H1 (cell line): Measurements from ENCODE around the gene GLDC. TPM values are rescaled to one million over a fixed set of nuclear protein-coding genes. Genes with fewer than 3 reads are reported as not detected.

Experiments used
- CTCF ChIA-PET: fragments of 300-600 bp; sonication (Branson Sonifier 250); formaldehyde crosslinking; loops from one replicate; lab custom pipeline; 2021; ENCODE audit not compliant: partially characterized antibody; lab: Charles Lee
- POLR2A ChIA-PET: fragments of 300-600 bp; sonication (Branson Sonifier 250); formaldehyde crosslinking; loops from one replicate; lab custom pipeline; 2021; ENCODE audit warnings: inconsistent platforms; ENCODE audit not compliant: partially characterized antibody; lab: Charles Lee
- DNase-seq, 2 experiments: peaks; one replicate each; pipeline versions ENCODE4 v3.0.0 to v3.0.0-alpha.2; 2010 to 2022; ENCODE audit warnings: low spot score in 2 of 2, low read depth in 1 of 2, mixed read lengths in 1 of 2
- FAIRE-seq: peaks from 2 replicates; lab custom pipeline; 2011; peaks lifted over from hg19 to GRCh38; lab: Jason Lieb, UNC
- H2AFZ ChIP-seq: 2 replicates; pipeline ENCODE4 v1.8.1; 2012; ENCODE audit warnings: low read length, inconsistent platforms
- H2AK5ac ChIP-seq: 2 replicates; pipeline ENCODE4 v1.6.1; 2013; ENCODE audit warnings: low read depth, low read length
- H2BK120ac ChIP-seq: replicated peaks from 2 replicates; pipeline ENCODE3; 2013; ENCODE audit warnings: low read depth, low read length, inconsistent platforms
- H2BK12ac ChIP-seq: 2 replicates; pipeline ENCODE4 v1.6.1; 2013; ENCODE audit warnings: low read depth, low read length
- H2BK15ac ChIP-seq: 2 replicates; pipeline ENCODE4 v1.6.1; 2013; ENCODE audit warnings: low read length
- H2BK20ac ChIP-seq: 2 replicates; pipeline ENCODE4 v1.6.1; 2013; ENCODE audit warnings: low read length
- H2BK5ac ChIP-seq: 2 replicates; pipeline ENCODE4 v1.6.1; 2013; ENCODE audit warnings: low read depth, low read length
- H3K14ac ChIP-seq: 2 replicates; pipeline ENCODE4 v1.6.1; 2013; ENCODE audit warnings: inconsistent platforms; ENCODE audit not compliant: insufficient read length
- H3K18ac ChIP-seq: 2 replicates; pipeline ENCODE4 v1.6.1; 2013; ENCODE audit warnings: low read length; ENCODE audit errors: extremely low read depth
- H3K23ac ChIP-seq: 2 replicates; pipeline ENCODE4 v1.6.1; 2013; ENCODE audit warnings: inconsistent platforms; ENCODE audit not compliant: insufficient read length
- H3K23me2 ChIP-seq: 2 replicates; pipeline ENCODE4 v1.6.1; 2013; ENCODE audit warnings: low read depth, low read length
- H3K27ac ChIP-seq: 2 replicates; pipeline ENCODE4 v1.6.1; 2011; ENCODE audit warnings: low read depth, low read length, inconsistent platforms
- H3K27me3 ChIP-seq, 4 experiments: replicated peaks in 1 of 4; 1 replicate in 1 of 4; 2 replicates in 3 of 4; pipeline versions ENCODE4 v1.6.1 to v1.8.1; 2011 to 2013; ENCODE audit warnings: low read length in 3 of 4, mild to moderate bottlenecking in 3 of 4, inconsistent platforms in 2 of 4, mixed read lengths in 2 of 4, moderate library complexity in 1 of 4; ENCODE audit not compliant: control insufficient read depth in 3 of 4, insufficient read depth in 3 of 4; ENCODE audit errors: extremely low read depth in 1 of 4
- H3K36me3 ChIP-seq, 4 experiments: 2 replicates each; pipeline versions ENCODE4 v1.6.1 to v1.8.1; 2011 to 2013; ENCODE audit warnings: mild to moderate bottlenecking in 4 of 4, low read length in 3 of 4, moderate library complexity in 2 of 4, control low read depth in 1 of 4, inconsistent platforms in 1 of 4; ENCODE audit not compliant: insufficient read depth in 4 of 4, control insufficient read depth in 2 of 4
- H3K4ac ChIP-seq: replicated peaks from 2 replicates; pipeline ENCODE3; 2013; ENCODE audit warnings: low read length, low read depth, mixed read lengths, inconsistent platforms; ENCODE audit not compliant: insufficient read length
- H3K4me1 ChIP-seq, 4 experiments: replicated peaks in 1 of 4; 1 replicate in 1 of 4; 2 replicates in 3 of 4; pipeline versions ENCODE4 v1.6.1 to v1.8.1; 2011 to 2013; ENCODE audit warnings: low read length in 3 of 4, inconsistent platforms in 2 of 4, mixed read lengths in 1 of 4; ENCODE audit not compliant: insufficient read depth in 4 of 4, control insufficient read depth in 3 of 4
- H3K4me2 ChIP-seq, 2 experiments: 2 replicates each; pipeline versions ENCODE4 v1.6.1 to v1.8.1; 2011 to 2013; ENCODE audit warnings: low read depth in 2 of 2, low read length in 2 of 2, control low read depth in 1 of 2, inconsistent platforms in 1 of 2, mild to moderate bottlenecking in 1 of 2; ENCODE audit not compliant: insufficient read depth in 1 of 2
- H3K4me3 ChIP-seq, 4 experiments: fragments of 200-600, 300-600 bp in 1 of 4; sonication (generic), shearing (Covaris generic), sonication (Bioruptor Twin) in 1 of 4; 2 replicates each; pipeline versions ENCODE4 v1.5.1 to v1.8.1; 2011 to 2016; ENCODE audit warnings: low read length in 4 of 4, low read depth in 3 of 4, control low read depth in 2 of 4, inconsistent platforms in 2 of 4, mild to moderate bottlenecking in 2 of 4, mixed read lengths in 1 of 4, moderate library complexity in 1 of 4; ENCODE audit not compliant: insufficient read depth in 2 of 4; ENCODE audit errors: extremely low read depth in 1 of 4
- H3K56ac ChIP-seq: replicated peaks from 2 replicates; pipeline ENCODE3; 2013; ENCODE audit warnings: low read depth, mild to moderate bottlenecking, mixed read lengths, low read length, inconsistent platforms; ENCODE audit not compliant: insufficient read length
- H3K79me1 ChIP-seq: 2 replicates; pipeline ENCODE4 v1.6.1; 2013; ENCODE audit warnings: low read depth, low read length, control low read depth
- H3K79me2 ChIP-seq, 2 experiments: 2 replicates each; pipeline versions ENCODE4 v1.6.1 to v1.8.1; 2012 to 2013; ENCODE audit warnings: low read length in 2 of 2, mild to moderate bottlenecking in 2 of 2, inconsistent platforms in 1 of 2; ENCODE audit not compliant: insufficient read depth in 2 of 2, control insufficient read depth in 1 of 2
- H3K9ac ChIP-seq, 4 experiments: replicated peaks in 1 of 4; 1 replicate in 1 of 4; 2 replicates in 3 of 4; pipeline versions ENCODE4 v1.6.1 to v1.8.1; 2011 to 2013; ENCODE audit warnings: low read depth in 3 of 4, low read length in 3 of 4, control low read depth in 2 of 4, mild to moderate bottlenecking in 2 of 4, moderate library complexity in 2 of 4, inconsistent platforms in 1 of 4; ENCODE audit errors: extremely low read depth in 1 of 4
- H3K9me3 ChIP-seq, 2 experiments: 2 replicates each; pipeline versions ENCODE4 v1.6.1 to v1.8.1; 2012 to 2013; ENCODE audit warnings: mild to moderate bottlenecking in 2 of 2, moderate library complexity in 2 of 2, control low read depth in 1 of 2, inconsistent platforms in 1 of 2, low read depth in 1 of 2, low read length in 1 of 2, mixed read lengths in 1 of 2; ENCODE audit not compliant: insufficient read depth in 2 of 2
- H4K20me1 ChIP-seq, 2 experiments: replicated peaks in 1 of 2; 2 replicates each; pipeline versions ENCODE3 to v1.8.1; 2011 to 2013; ENCODE audit warnings: inconsistent platforms in 2 of 2, low read length in 2 of 2, mild to moderate bottlenecking in 1 of 2; ENCODE audit not compliant: insufficient read depth in 2 of 2, control insufficient read depth in 1 of 2
- H4K5ac ChIP-seq: 2 replicates; pipeline ENCODE4 v1.6.1; 2013; ENCODE audit warnings: low read length, low read depth, mixed read lengths, inconsistent platforms; ENCODE audit not compliant: insufficient read length
- H4K8ac ChIP-seq: 2 replicates; pipeline ENCODE4 v1.8.0; 2013; ENCODE audit warnings: mild to moderate bottlenecking, moderate library complexity, low read length, inconsistent platforms; ENCODE audit not compliant: insufficient read depth; ENCODE audit errors: extremely low read depth
- H4K91ac ChIP-seq: replicated peaks from 2 replicates; pipeline ENCODE3; 2013; ENCODE audit warnings: low read length, mixed read lengths, inconsistent platforms; ENCODE audit not compliant: insufficient read length
- BRCA1 ChIP-seq: IDR thresholded peaks from 2 replicates; pipeline ENCODE4 v1.6.1; 2012; ENCODE audit warnings: low read depth, low read length, improper control_type of control experiment
- CEBPB ChIP-seq: IDR thresholded peaks from 2 replicates; pipeline ENCODE4 v1.6.1; 2012; ENCODE audit warnings: low read depth, low read length
- CHD1 ChIP-seq: IDR thresholded peaks from 2 replicates; pipeline ENCODE4 v1.6.1; 2012; ENCODE audit warnings: low read depth, low read length, improper control_type of control experiment
- CTCF ChIP-seq, 3 experiments: IDR thresholded peaks; 1 replicate in 2 of 3; 2 replicates in 1 of 3; pipeline versions ENCODE4 v1.5.1 to v1.6.1; 2011; ENCODE audit warnings: low read length in 3 of 3, mild to moderate bottlenecking in 3 of 3, inconsistent platforms in 2 of 3, low read depth in 1 of 3, moderate library complexity in 1 of 3; ENCODE audit not compliant: insufficient read depth in 1 of 3; ENCODE audit errors: control extremely low read depth in 1 of 3
- EZH2 ChIP-seq: fragments of 200-600 bp; sonication (generic); IDR thresholded peaks from 2 replicates; pipeline ENCODE4 v1.7.1; 2012; ENCODE audit warnings: low read depth, mild to moderate bottlenecking, moderate library complexity, low read length, inconsistent platforms; ENCODE audit not compliant: severe bottlenecking
- KDM1A ChIP-seq: fragments of 200-600, 300-600 bp; sonication (generic); IDR thresholded peaks from 2 replicates; pipeline ENCODE4 v1.7.1; 2016; ENCODE audit warnings: mild to moderate bottlenecking, low read length, borderline replicate concordance
- RBBP5 ChIP-seq: IDR thresholded peaks from 2 replicates; pipeline ENCODE4 v1.7.1; 2012; ENCODE audit warnings: low read depth, mild to moderate bottlenecking, inconsistent platforms, low read length, moderate library complexity, borderline replicate concordance
- SAP30 ChIP-seq: fragments of 300-600 bp; sonication (generic); IDR thresholded peaks from 2 replicates; pipeline ENCODE4 v1.7.1; 2012; ENCODE audit warnings: low read length, moderate library complexity, mild to moderate bottlenecking, inconsistent platforms; ENCODE audit not compliant: insufficient read depth, insufficient replicate concordance
- SIRT6 ChIP-seq: IDR thresholded peaks from one replicate; pipeline ENCODE4 v1.7.1; 2012; ENCODE audit warnings: low read length, inconsistent platforms
- SRF ChIP-seq: IDR thresholded peaks from 2 replicates; pipeline ENCODE4 v1.6.1; 2011; ENCODE audit warnings: mild to moderate bottlenecking, low read depth, low read length, moderate library complexity
- TAF7 ChIP-seq: optimal IDR thresholded peaks from 2 replicates; pipeline ENCODE3; 2011; ENCODE audit warnings: low read depth, mild to moderate bottlenecking, inconsistent platforms, low read length, moderate library complexity, borderline replicate concordance
- WGBS, 2 experiments: shearing (Covaris generic) in 1 of 2; methylation state at CpG; one replicate each; pipeline versions ENCODE4 v1.1.6 to v1.1.7; 2013 to 2015; ENCODE audit warnings: low lambda C conversion rate in 2 of 2, mixed read lengths in 2 of 2, inconsistent platforms in 1 of 2, low coverage in 1 of 2, missing lambda C conversion rate in 1 of 2; ENCODE audit not compliant: insufficient replicate concordance in 2 of 2, insufficient coverage in 1 of 2, insufficient read length in 1 of 2; ENCODE audit errors: extremely low coverage in 1 of 2, missing lambda C conversion rate in 1 of 2; 5-methylcytosine and 5-hydroxymethylcytosine counted together
- polyA plus RNA-seq, 7 experiments: library from polyadenylated mRNA; depleted of rRNA in 3 of 7; stranded (reverse) in 5 of 7; unstranded in 2 of 7; fragments of >200 nt in 5 of 7; fragments of 200-250 nt in 2 of 7; gene quantifications; 1 replicate in 5 of 7; 2 replicates in 1 of 7; 4 replicates in 1 of 7; pipeline versions ENCODE4 v1.2.1 to v1.2.3, GENCODE V29; 2011 to 2013; ENCODE audit warnings: missing spikeins in 2 of 7, mixed read lengths in 2 of 7
- total RNA-seq: library from RNA; stranded (reverse); fragmentation: NEBNext Ultra II Directional; extraction: Animal tissue kit (Norgen Biotek cat#: 25700); gene quantifications from 2 replicates; pipeline ENCODE4 v1.2.1, GENCODE V29; 2021

The GLDC gene
- total and polyA plus RNA-seq, 2 of the 8 experiments (the other 6 are each of a cell fraction or from before 2014, with no cell fraction given): 48.8 to 101 TPM

DNA sequence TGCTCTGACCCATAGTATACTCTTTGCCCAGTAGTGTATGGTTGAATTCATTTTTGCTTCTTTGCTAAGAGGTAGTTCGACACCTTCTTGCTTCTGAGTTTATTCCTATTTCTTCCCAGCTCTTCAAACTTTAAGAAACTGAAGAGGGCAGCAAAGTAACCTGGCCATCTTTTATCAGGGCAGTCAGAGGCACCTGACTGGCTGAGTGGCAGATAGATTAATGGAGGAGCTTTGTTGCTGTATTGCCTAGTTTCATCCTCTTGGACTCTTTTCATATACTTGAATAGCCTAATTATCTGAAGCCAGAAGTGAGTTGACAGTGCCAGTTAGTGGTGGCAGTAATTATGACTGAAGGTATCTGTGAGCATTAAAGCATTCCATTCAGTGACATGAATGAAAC lies 150.1 kb downstream of the GLDC start:
- ChIA-PET CTCF (interaction anchor here (0.7 to 1.6 kb wide), 7 partner anchors 54 to 282 kb away, joined by 3 to 11 read pairs (median 3); no protein-coding TSS in a partner anchor), POLR2A (interaction anchor here (0.7 kb wide), 1 partner anchor 8 kb away, joined by 3 read pairs; no protein-coding TSS in a partner anchor)
- no peak for DNase-seq
- no peak overlapping the region for H3K18ac ChIP-seq
- H3K56ac ChIP-seq: no peak overlapping the region
- no peak overlapping the region for H3K4me3 ChIP-seq
- no peak overlapping the region for H4K5ac ChIP-seq
- peaks cover 4 to 5% of the 10 kb centered on the region in 2 experiments for H4K20me1 ChIP-seq
- no peak overlapping the region for H2BK20ac ChIP-seq
- H2AFZ ChIP-seq: no peak overlapping the region
- no peak overlapping the region for H2BK5ac ChIP-seq
- no peak overlapping the region for H2BK12ac ChIP-seq
- no peak for FAIRE-seq
- no peak overlapping the region for H3K23ac ChIP-seq
- H4K8ac ChIP-seq: no peak overlapping the region
- no peak overlapping the region for H3K27ac ChIP-seq
- H3K4me2 ChIP-seq: no peak overlapping the region
- H3K9me3 ChIP-seq: no peaks in the 10 kb centered on the region
- H4K91ac ChIP-seq: no peak overlapping the region
- peaks cover under 1 to 52% (median 24%) of the 10 kb centered on the region in 4 experiments; a peak in 7 of 8 replicates for H3K36me3 ChIP-seq
- no peak overlapping the region for H2AK5ac ChIP-seq
- H3K79me2 ChIP-seq: peaks cover 0 to 6% of the 10 kb centered on the region in 2 experiments; a peak in 2 of 4 replicates
- H3K23me2 ChIP-seq: no peaks in the 10 kb centered on the region
- no peaks in the 10 kb centered on the region for H3K27me3 ChIP-seq
- H3K79me1 ChIP-seq: no peaks in the 10 kb centered on the region
- H3K4me1 ChIP-seq: no peaks in the 10 kb centered on the region
- H3K4ac ChIP-seq: no peak overlapping the region
- H2BK15ac ChIP-seq: no peak overlapping the region
- WGBS, 2 experiments: 94% methylated on average over 1 of the region's 1 CpG; no CpG with 5 or more reads in 1 of the 2 experiments
- H3K9ac ChIP-seq: no peak overlapping the region
- H3K14ac ChIP-seq: no peak overlapping the region
- no peak overlapping the region for H2BK120ac ChIP-seq
- no peak for TF ChIP-seq TAF7
- no peak for TF ChIP-seq CHD1
- TF ChIP-seq KDM1A: no peak
- TF ChIP-seq SRF: no peak
- TF ChIP-seq CTCF (IDR thresholded peaks at IDR 0.05; ENCODE audit: control extremely low read depth in 1 of 3, insufficient read depth in 1 of 3, low read depth in 1 of 3, low read length in 3 of 3): no peak; a peak in 1 of 4 replicates
- TF ChIP-seq EZH2: no peak
- no peak for TF ChIP-seq RBBP5
- no peak for TF ChIP-seq BRCA1
- no peak for TF ChIP-seq SIRT6
- TF ChIP-seq SAP30: no peak
- TF ChIP-seq CEBPB: no peak
